EH (cell line): ENCODE data around the gene MTM1.

Experiments
- DNase-seq: peaks from one replicate; pipeline ENCODE4 v3.0.0-alpha.2; 2015; ENCODE audit warnings: low read depth

The MTM1 gene

GRCh38 chrX:150719621-150720020, 151.2 kb downstream of the MTM1 start:
- no peak for DNase-seq
